GM19468 (cell line): ENCODE measurements around the gene TOR1AIP1.
A peak's percentile ranks its signal among the peaks of the same experiment; 100 is the strongest.
"Not testable (repeated sequence)": the region's sequence is repeated elsewhere in the genome, so short reads cannot be mapped to it uniquely, and the experiment has no call there.

Experiments
- ATAC-seq: cut with Tn5 transposase; IDR thresholded peaks from one replicate; pipeline ENCODE4 v1.9.1; 2021; ENCODE audit warnings: mild to moderate bottlenecking, moderate library complexity, moderate number of reproducible peaks; ENCODE audit not compliant: unreplicated experiment; ENCODE audit errors: extremely low read depth

Gene TOR1AIP1

GRCh38 chr1:179882253-179883039, at the start of gene TOR1AIP1:
TSS of gene TOR1AIP1 (plus strand) at chr1:179882285. CDS start at chr1:179882503, 218 bp downstream.
- ATAC-seq, result peak; percentile 82

- not testable (repeated sequence) for ATAC-seq
Observed at GRCh38 chr1:179836686-179837445, 45.2 kb upstream of the TOR1AIP1 start.

GRCh38 chr1:179840107-179840506, 42.0 kb upstream of the TOR1AIP1 start:
- ATAC-seq, result no peak

GRCh38 chr1:179848233-179848632, 33.9 kb upstream of the TOR1AIP1 start:
- ATAC-seq, result no peak

GRCh38 chr1:179853102-179853501, 29.0 kb upstream of the TOR1AIP1 start:
- ATAC-seq, result no peak

GRCh38 chr1:179855831-179856230, 26.3 kb upstream of the TOR1AIP1 start:
- ATAC-seq, result not testable (repeated sequence)

GRCh38 chr1:179856296-179856695, 25.8 kb upstream of the TOR1AIP1 start:
- no peak for ATAC-seq

- ATAC-seq, result no peak
Observed at GRCh38 chr1:179857009-179857408, 25.1 kb upstream of the TOR1AIP1 start.

- no peak for ATAC-seq
Observed at GRCh38 chr1:179860652-179861051, 21.4 kb upstream of the TOR1AIP1 start.

GRCh38 chr1:179865377-179865776, 16.7 kb upstream of the TOR1AIP1 start:
- ATAC-seq, result no peak

GRCh38 chr1:179866616-179867015, 15.5 kb upstream of the TOR1AIP1 start:
- no peak for ATAC-seq

- ATAC-seq, result no peak
Observed at GRCh38 chr1:179867493-179868330, 14.4 kb upstream of the TOR1AIP1 start.

GRCh38 chr1:179870870-179871269, 11.2 kb upstream of the TOR1AIP1 start:
- no peak for ATAC-seq

- ATAC-seq, result no peak
Observed at GRCh38 chr1:179871940-179872339, 10.1 kb upstream of the TOR1AIP1 start.

GRCh38 chr1:179872558-179872957, 9.5 kb upstream of the TOR1AIP1 start:
- no peak for ATAC-seq

- no peak for ATAC-seq
Observed at GRCh38 chr1:179873438-179873851, 8.6 kb upstream of the TOR1AIP1 start.

- ATAC-seq, result no peak
Observed at GRCh38 chr1:179875596-179876299, 6.3 kb upstream of the TOR1AIP1 start.

- no peak for ATAC-seq
Observed at GRCh38 chr1:179876300-179876715, 5.8 kb upstream of the TOR1AIP1 start.

- peak; percentile 45 for ATAC-seq
Observed at GRCh38 chr1:179877586-179878265, 4.4 kb upstream of the TOR1AIP1 start, which contains the start of gene TOR1AIP2. TSS of gene TOR1AIP2 (minus strand) at chr1:179877803. CDS start at chr1:179852665, 25,138 bp downstream.
